OCI-LY7 (cell line): ENCODE data around the gene FBXO31. TPM values are rescaled to one million over a fixed set of nuclear protein-coding genes. Genes with fewer than 3 reads are reported as not detected.

Experiments
- BruUV-seq: library from RNA; stranded (reverse); fragments of 400-500 nt; replicated peaks from 2 replicates; lab custom pipeline; 2021; lab: Mats Ljungman, UMichigan
- CTCF ChIA-PET: fragments of 300-600 bp; sonication (Branson Sonifier 250); formaldehyde crosslinking; loops from one replicate; lab custom pipeline; 2022; ENCODE audit warnings: antibody characterized with exemption; ENCODE audit not compliant: unreplicated experiment; lab: Charles Lee
- POLR2A ChIA-PET: fragments of 300-600 bp; sonication (Branson Sonifier 250); formaldehyde crosslinking; loops from one replicate; lab custom pipeline; 2022; ENCODE audit warnings: antibody characterized with exemption; lab: Charles Lee
- DNase-seq: peaks from one replicate; pipeline ENCODE4 v3.0.0-alpha.2; 2015; ENCODE audit warnings: low spot score
- H2AFZ ChIP-seq: fragments of 200-600 bp; sonication (generic), shearing (Covaris generic); 2 replicates; pipeline ENCODE4 v1.6.1; 2014; ENCODE audit warnings: mild to moderate bottlenecking, antibody characterized with exemption, low read length, moderate library complexity
- H3K27ac ChIP-seq: fragments of 200-600 bp; sonication (generic); 2 replicates; pipeline ENCODE4 v1.5.1; 2014; ENCODE audit warnings: mixed run types, low read depth, mild to moderate bottlenecking, moderate library complexity, low read length, inconsistent platforms; ENCODE audit not compliant: poor library complexity, severe bottlenecking
- H3K36me3 ChIP-seq: fragments of 200-600 bp; sonication (generic); 2 replicates; pipeline ENCODE4 v1.6.1; 2014; ENCODE audit warnings: mild to moderate bottlenecking, antibody characterized with exemption, low read length, moderate library complexity, mixed read lengths; ENCODE audit not compliant: insufficient read depth
- H3K4me1 ChIP-seq: fragments of 200-600 bp; sonication (generic); 2 replicates; pipeline ENCODE4 v1.5.1; 2014; ENCODE audit warnings: mild to moderate bottlenecking, low read length; ENCODE audit not compliant: insufficient read depth, poor library complexity, severe bottlenecking
- H3K4me2 ChIP-seq: fragments of 200-600 bp; sonication (generic); 2 replicates; pipeline ENCODE4 v1.6.1; 2014; ENCODE audit warnings: mild to moderate bottlenecking, low read length
- H3K4me3 ChIP-seq: fragments of 200-600 bp; sonication (generic); 2 replicates; pipeline ENCODE4 v1.5.1; 2014; ENCODE audit warnings: mild to moderate bottlenecking, low read depth, low read length; ENCODE audit not compliant: poor library complexity, severe bottlenecking
- H3K79me2 ChIP-seq: fragments of 200-600 bp; sonication (generic); 2 replicates; pipeline ENCODE4 v1.6.1; 2016; ENCODE audit warnings: low read depth, mild to moderate bottlenecking, low read length, moderate library complexity, mixed read lengths; ENCODE audit not compliant: insufficient read depth
- H3K9me2 ChIP-seq: fragments of 200-600 bp; sonication (generic); 2 replicates; pipeline ENCODE4 v1.6.1; 2016; ENCODE audit warnings: mild to moderate bottlenecking, low read length, mixed read lengths; ENCODE audit not compliant: insufficient read depth
- H3K9me3 ChIP-seq: fragments of 200-600 bp; sonication (generic); 2 replicates; pipeline ENCODE4 v1.6.1; 2014; ENCODE audit warnings: mild to moderate bottlenecking, mixed run types, low read length, mixed read lengths
- H4K20me1 ChIP-seq: fragments of 200-600 bp; sonication (generic); 2 replicates; pipeline ENCODE4 v1.6.1; 2014; ENCODE audit warnings: mild to moderate bottlenecking, antibody characterized with exemption, low read length, moderate library complexity, mixed read lengths; ENCODE audit not compliant: insufficient read depth
- EZH2phosphoT487 ChIP-seq: fragments of 200-600 bp; sonication (generic); IDR thresholded peaks from 2 replicates; pipeline ENCODE4 v1.6.1; 2018; ENCODE audit warnings: low read depth, borderline replicate concordance, mild to moderate bottlenecking, mixed run types, antibody characterized with exemption, low read length, moderate library complexity, mixed read lengths
- intact Hi-C: fragments of 100-400 bp; cut with micrococcal nuclease; formaldehyde crosslinking; loops from one replicate; pipeline ENCODE4 v1.10.0; 2022; ENCODE audit not compliant: unreplicated experiment
- total RNA-seq, 2 experiments: library from RNA; depleted of rRNA in 1 of 2; stranded (reverse); fragments of >200 nt in 1 of 2; shearing (Covaris generic) in 1 of 2; gene quantifications; 2 replicates each; pipeline ENCODE4 v1.2.3, GENCODE V29; 2014 to 2022
- TF ChIP-seq, protein P1 (sequence below): fragments of 200-600 bp; sonication (generic); conservative IDR thresholded peaks from 2 replicates; pipeline ENCODE4 v1.5.1; 2014; ENCODE audit warnings: mild to moderate bottlenecking, antibody characterized with exemption, low read length, moderate library complexity, mixed read lengths

Gene FBXO31
- total RNA-seq, 2 experiments from 2014 or later = 26.0 to 32.4 TPM

DNA sequence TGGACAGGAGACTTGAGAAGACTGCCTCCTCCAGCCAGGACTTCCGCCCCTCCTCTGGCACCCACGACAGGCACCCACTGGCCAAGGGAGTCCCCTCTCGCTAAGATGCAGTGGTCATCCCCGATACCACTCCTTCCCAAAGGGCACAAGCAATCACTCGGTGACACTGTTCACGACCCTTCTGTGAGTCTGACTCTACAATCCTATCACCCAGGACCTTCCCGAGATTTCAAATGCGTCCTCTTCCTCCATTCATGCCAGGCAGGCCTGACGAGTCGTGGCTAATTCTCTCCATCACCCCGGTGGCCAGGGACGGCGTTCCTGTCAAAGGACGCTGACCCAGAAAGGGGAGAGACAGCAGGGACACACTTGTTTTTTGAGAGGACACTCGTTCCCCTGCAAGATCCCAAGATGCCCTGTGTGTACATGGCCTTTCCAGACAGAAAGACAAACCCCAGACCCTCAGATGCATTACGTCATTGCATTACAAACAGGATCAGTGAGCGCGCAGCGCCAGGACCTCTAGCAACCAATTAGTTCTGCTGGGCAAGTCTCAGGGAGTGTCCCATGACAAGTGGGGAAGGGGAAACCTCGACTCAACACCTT lies 12.2 kb downstream of the FBXO31 start:
- POLR2A ChIA-PET = no interaction called here
- intact Hi-C loops = no loop called here
- no peaks in the 10 kb centered on the region for H3K9me3 ChIP-seq
- BruUV-seq = no TSS peak
- CTCF ChIA-PET = no interaction called here
- H4K20me1 ChIP-seq = no peaks in the 10 kb centered on the region
- DNase-seq = no peak
- no peaks in the 10 kb centered on the region for H3K9me2 ChIP-seq
- TF ChIP-seq EZH2phosphoT487 = no peak
- TF ChIP-seq, protein P1, sequence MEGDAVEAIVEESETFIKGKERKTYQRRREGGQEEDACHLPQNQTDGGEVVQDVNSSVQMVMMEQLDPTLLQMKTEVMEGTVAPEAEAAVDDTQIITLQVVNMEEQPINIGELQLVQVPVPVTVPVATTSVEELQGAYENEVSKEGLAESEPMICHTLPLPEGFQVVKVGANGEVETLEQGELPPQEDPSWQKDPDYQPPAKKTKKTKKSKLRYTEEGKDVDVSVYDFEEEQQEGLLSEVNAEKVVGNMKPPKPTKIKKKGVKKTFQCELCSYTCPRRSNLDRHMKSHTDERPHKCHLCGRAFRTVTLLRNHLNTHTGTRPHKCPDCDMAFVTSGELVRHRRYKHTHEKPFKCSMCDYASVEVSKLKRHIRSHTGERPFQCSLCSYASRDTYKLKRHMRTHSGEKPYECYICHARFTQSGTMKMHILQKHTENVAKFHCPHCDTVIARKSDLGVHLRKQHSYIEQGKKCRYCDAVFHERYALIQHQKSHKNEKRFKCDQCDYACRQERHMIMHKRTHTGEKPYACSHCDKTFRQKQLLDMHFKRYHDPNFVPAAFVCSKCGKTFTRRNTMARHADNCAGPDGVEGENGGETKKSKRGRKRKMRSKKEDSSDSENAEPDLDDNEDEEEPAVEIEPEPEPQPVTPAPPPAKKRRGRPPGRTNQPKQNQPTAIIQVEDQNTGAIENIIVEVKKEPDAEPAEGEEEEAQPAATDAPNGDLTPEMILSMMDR = no peak
- H3K27ac ChIP-seq = no peak overlapping the region
- H2AFZ ChIP-seq = no peak overlapping the region
- H3K36me3 ChIP-seq = peaks cover 16% of the 10 kb centered on the region; the same call in 1 of the 2 replicates
- peaks cover 32% of the 10 kb centered on the region; the same call in 1 of the 2 replicates for H3K79me2 ChIP-seq
- no peak overlapping the region for H3K4me3 ChIP-seq
- no peak overlapping the region for H3K4me2 ChIP-seq
- H3K4me1 ChIP-seq = peaks cover 24% of the 10 kb centered on the region

DNA sequence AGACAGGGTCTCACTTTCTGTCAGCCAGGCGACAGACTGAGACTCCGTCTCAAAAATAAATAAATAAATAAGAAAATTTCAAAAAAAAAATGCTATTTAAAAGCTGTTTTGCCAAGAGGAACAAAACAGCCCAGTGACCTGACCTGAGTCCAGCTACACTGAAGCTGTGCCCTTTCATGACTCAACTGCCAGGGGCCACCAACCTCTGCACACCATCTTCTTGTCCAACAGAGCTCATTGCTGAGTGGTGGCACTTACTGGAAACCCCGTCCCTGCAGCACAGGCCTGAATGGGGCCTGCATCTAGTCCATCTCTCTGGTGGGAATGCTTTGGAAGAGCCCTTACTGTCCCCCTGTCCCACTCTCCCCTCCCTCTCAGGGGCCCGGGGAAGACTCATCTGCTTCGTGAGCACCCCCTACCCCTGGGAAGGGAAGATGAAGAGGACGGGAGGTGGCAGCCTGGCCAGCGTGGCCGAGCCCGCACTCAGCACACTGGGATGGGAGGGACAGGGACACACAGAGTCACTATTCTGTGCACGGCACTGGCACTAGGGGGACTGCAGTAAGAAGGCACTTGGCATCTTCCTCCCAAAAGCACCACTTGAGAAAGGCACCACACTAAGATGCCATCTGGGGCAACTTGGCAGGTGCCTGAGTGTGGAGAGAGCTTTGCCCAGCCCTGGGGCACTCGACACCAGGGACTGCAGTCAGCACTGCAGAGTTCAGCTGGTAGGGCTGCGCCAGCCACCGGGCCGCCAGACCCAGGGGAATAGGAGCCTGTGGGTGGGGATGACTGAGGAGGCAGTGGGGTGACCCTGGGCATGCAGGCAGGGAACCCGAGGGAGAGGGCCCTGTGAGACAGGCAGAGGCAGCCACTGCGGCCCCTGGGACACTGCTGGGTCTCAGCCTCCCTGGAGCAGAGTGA lies 13.5 kb downstream of the FBXO31 start:
- TF ChIP-seq, protein P1 = no peak
- TF ChIP-seq EZH2phosphoT487 = no peak
- Histone ChIP-seq H3K4me3 (no peak overlapping the region), H3K27ac (no peak overlapping the region), H3K9me2 (no peaks in the 10 kb centered on the region), H4K20me1 (no peaks in the 10 kb centered on the region), H2AFZ (no peak overlapping the region), H3K79me2 (peaks cover 25% of the 10 kb centered on the region; the same call in 1 of the 2 replicates), H3K9me3 (no peaks in the 10 kb centered on the region), H3K36me3 (peaks cover 16% of the 10 kb centered on the region; the same call in 1 of the 2 replicates), H3K4me1 (peaks cover 24% of the 10 kb centered on the region), H3K4me2 (no peak overlapping the region)
- ChIA-PET CTCF (no interaction called here), POLR2A (interaction anchor here (1.0 kb wide), 1 partner anchor 25 kb away, joined by 4 read pairs; no protein-coding TSS in a partner anchor)
- no peak for DNase-seq
- intact Hi-C loops = no loop called here
- BruUV-seq = no TSS peak
